Measurements from ENCODE around the gene NFASC.

DNA sequence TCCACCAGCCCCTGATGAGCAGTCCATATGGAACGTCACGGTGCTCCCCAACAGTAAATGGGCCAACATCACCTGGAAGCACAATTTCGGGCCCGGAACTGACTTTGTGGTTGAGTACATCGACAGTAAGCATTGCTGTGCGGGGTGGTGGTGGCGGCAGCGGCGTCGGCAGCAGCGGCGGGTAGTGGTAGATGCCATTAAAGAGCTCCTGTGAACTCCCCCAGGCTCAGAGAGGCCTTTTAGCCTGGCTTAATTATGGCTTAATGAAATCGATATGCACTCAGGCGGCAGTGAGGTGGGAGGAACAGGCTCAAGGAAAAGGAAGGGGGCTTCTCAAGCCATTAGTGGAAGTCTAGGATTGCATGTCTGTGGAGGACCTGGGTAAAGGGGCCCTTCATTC is 130.5 kb downstream of the NFASC start:
- TF ChIP-seq, protein P1, sequence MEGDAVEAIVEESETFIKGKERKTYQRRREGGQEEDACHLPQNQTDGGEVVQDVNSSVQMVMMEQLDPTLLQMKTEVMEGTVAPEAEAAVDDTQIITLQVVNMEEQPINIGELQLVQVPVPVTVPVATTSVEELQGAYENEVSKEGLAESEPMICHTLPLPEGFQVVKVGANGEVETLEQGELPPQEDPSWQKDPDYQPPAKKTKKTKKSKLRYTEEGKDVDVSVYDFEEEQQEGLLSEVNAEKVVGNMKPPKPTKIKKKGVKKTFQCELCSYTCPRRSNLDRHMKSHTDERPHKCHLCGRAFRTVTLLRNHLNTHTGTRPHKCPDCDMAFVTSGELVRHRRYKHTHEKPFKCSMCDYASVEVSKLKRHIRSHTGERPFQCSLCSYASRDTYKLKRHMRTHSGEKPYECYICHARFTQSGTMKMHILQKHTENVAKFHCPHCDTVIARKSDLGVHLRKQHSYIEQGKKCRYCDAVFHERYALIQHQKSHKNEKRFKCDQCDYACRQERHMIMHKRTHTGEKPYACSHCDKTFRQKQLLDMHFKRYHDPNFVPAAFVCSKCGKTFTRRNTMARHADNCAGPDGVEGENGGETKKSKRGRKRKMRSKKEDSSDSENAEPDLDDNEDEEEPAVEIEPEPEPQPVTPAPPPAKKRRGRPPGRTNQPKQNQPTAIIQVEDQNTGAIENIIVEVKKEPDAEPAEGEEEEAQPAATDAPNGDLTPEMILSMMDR (IDR thresholded peaks at IDR 0.05; ENCODE audit: extremely low read depth in 1 of 2, insufficient read depth in 1 of 2, low read depth in 1 of 2, low read length in 2 of 2), result no peak
- TF ChIP-seq POLR2AphosphoS5 (IDR thresholded peaks at IDR 0.05; ENCODE audit: insufficient read depth, low read depth, low read length), result no peak
- TF ChIP-seq POLR2A (IDR thresholded peaks at IDR 0.05; ENCODE audit: low read depth, low read length), result no peak
- no peak for TF ChIP-seq GATA2 (IDR thresholded peaks at IDR 0.05; ENCODE audit: insufficient read depth, insufficient read length, low read depth, low read length)
- TF ChIP-seq, protein P2, sequence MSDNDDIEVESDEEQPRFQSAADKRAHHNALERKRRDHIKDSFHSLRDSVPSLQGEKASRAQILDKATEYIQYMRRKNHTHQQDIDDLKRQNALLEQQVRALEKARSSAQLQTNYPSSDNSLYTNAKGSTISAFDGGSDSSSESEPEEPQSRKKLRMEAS (IDR thresholded peaks at IDR 0.05; ENCODE audit: insufficient read depth, insufficient read length), result no peak
